HCT116 (cell line): ENCODE measurements around the gene GCNT4. TPM values are rescaled to one million over a fixed set of nuclear protein-coding genes. Genes with fewer than 3 reads are reported as not detected.

Experiments used
- ATAC-seq: fragments of 200-7000 bp; cut with Tn5 transposase; 2 replicates; pipeline ENCODE4 v1.9.1; 2020; ENCODE audit warnings: mild to moderate bottlenecking, moderate library complexity
- BruUV-seq: library from RNA; stranded (reverse); fragments of 400-500 nt; replicated peaks from 2 replicates; lab custom pipeline; 2021; lab: Mats Ljungman, UMichigan
- CTCF ChIA-PET: fragments of 300-600 bp; sonication (Branson Sonifier 250); formaldehyde crosslinking; loops from one replicate; lab custom pipeline; 2021; ENCODE audit warnings: antibody characterized with exemption; lab: Charles Lee
- POLR2A ChIA-PET: fragments of 300-600, 350-600 bp; sonication (Branson Sonifier 250); formaldehyde crosslinking; loops from one replicate; lab custom pipeline; 2021; ENCODE audit warnings: antibody characterized with exemption; lab: Charles Lee
- RAD21 ChIA-PET, 2 experiments: fragments of 300-600 bp; sonication (Branson Sonifier 250); formaldehyde crosslinking; loops; one replicate each; lab custom pipeline; 2023; ENCODE audit warnings: low total read pairs in 2 of 2; ENCODE audit not compliant: uncharacterized antibody in 2 of 2, unreplicated experiment in 2 of 2, low non-redundant PET in 1 of 2; lab: Charles Lee
- DNase-seq: peaks from one replicate; pipeline ENCODE4 v3.0.0-alpha.2; 2010; ENCODE audit warnings: low read depth, low spot score
- H2AFZ ChIP-seq: fragments of 200-600 bp; shearing (Covaris generic), sonication (generic); 2 replicates; pipeline ENCODE4 v1.6.1; 2017; ENCODE audit warnings: low read depth, mixed run types, mixed read lengths, antibody characterized with exemption, low read length; ENCODE audit not compliant: poor library complexity, severe bottlenecking
- H3K27ac ChIP-seq: 2 replicates; pipeline ENCODE4 v1.5.1; 2012; ENCODE audit warnings: low read depth, low read length
- H3K27me3 ChIP-seq: fragments of 200-600 bp; sonication (generic); 2 replicates; pipeline ENCODE4 v1.6.1; 2016; ENCODE audit warnings: mixed run types, low read length, mixed read lengths; ENCODE audit not compliant: insufficient read depth
- H3K36me3 ChIP-seq, 2 experiments: fragments of 200-500 bp in 1 of 2; fragments of 200-600 bp in 1 of 2; sonication (Bioruptor generic) in 1 of 2; sonication (generic) in 1 of 2; 2 replicates each; pipeline versions ENCODE4 v1.5.1 to v1.6.1; 2014 to 2016; ENCODE audit warnings: low read length in 2 of 2, inconsistent platforms in 1 of 2, mixed read lengths in 1 of 2, mixed run types in 1 of 2; ENCODE audit not compliant: insufficient read depth in 2 of 2, control insufficient read depth in 1 of 2
- H3K4me1 ChIP-seq, 2 experiments: fragments of 200-600 bp in 1 of 2; sonication (generic) in 1 of 2; 2 replicates each; pipeline versions ENCODE4 v1.5.1 to v1.6.1; 2012 to 2017; ENCODE audit warnings: low read length in 2 of 2, inconsistent platforms in 1 of 2, mild to moderate bottlenecking in 1 of 2, mixed read lengths in 1 of 2, mixed run types in 1 of 2, moderate library complexity in 1 of 2; ENCODE audit not compliant: insufficient read depth in 2 of 2, control insufficient read depth in 1 of 2
- H3K4me2 ChIP-seq: fragments of 200-600 bp; sonication (generic); 2 replicates; pipeline ENCODE4 v1.6.1; 2017; ENCODE audit warnings: mixed run types, low read length, mixed read lengths
- H3K4me3 ChIP-seq, 2 experiments: fragments of 200-600 bp in 1 of 2; sonication (generic) in 1 of 2; replicated peaks in 1 of 2; 2 replicates each; pipeline ENCODE4 v1.5.1; 2011 to 2016; ENCODE audit warnings: low read length in 2 of 2, control low read depth in 1 of 2, low read depth in 1 of 2, mild to moderate bottlenecking in 1 of 2, mixed read lengths in 1 of 2, mixed run types in 1 of 2
- H3K79me2 ChIP-seq: fragments of 200-600 bp; sonication (generic); 2 replicates; pipeline ENCODE4 v1.6.1; 2017; ENCODE audit warnings: mild to moderate bottlenecking, mixed run types, low read length, moderate library complexity, mixed read lengths; ENCODE audit not compliant: insufficient read depth
- H3K9ac ChIP-seq: fragments of 200-600 bp; sonication (generic); 2 replicates; pipeline ENCODE4 v1.6.1; 2016; ENCODE audit warnings: low read length, mixed read lengths
- H3K9me2 ChIP-seq: fragments of 200-600 bp; sonication (generic), shearing (Covaris generic); 2 replicates; pipeline ENCODE4 v1.6.1; 2017; ENCODE audit warnings: mixed run types, mild to moderate bottlenecking, moderate library complexity; ENCODE audit not compliant: insufficient read depth
- H3K9me3 ChIP-seq, 2 experiments: fragments of 200-500 bp in 1 of 2; fragments of 200-600 bp in 1 of 2; sonication (Bioruptor generic) in 1 of 2; sonication (generic) in 1 of 2; 2 replicates each; pipeline ENCODE4 v1.6.1; 2014 to 2017; ENCODE audit warnings: low read length in 2 of 2, mixed read lengths in 2 of 2, inconsistent platforms in 1 of 2, low read depth in 1 of 2, mild to moderate bottlenecking in 1 of 2, mixed run types in 1 of 2, moderate library complexity in 1 of 2; ENCODE audit not compliant: control insufficient read depth in 1 of 2, insufficient read depth in 1 of 2
- H4K20me1 ChIP-seq: fragments of 200-600 bp; sonication (generic), shearing (Covaris generic); 2 replicates; pipeline ENCODE4 v1.6.1; 2017; ENCODE audit warnings: mixed run types, mild to moderate bottlenecking, moderate library complexity; ENCODE audit not compliant: insufficient read depth
- ATF3 ChIP-seq: IDR thresholded peaks from 2 replicates; pipeline ENCODE4 v1.6.1; 2012
- CBX3 ChIP-seq: IDR thresholded peaks from 2 replicates; pipeline ENCODE4 v1.6.1; 2012; ENCODE audit warnings: low read depth
- CEBPB ChIP-seq: IDR thresholded peaks from 2 replicates; pipeline ENCODE4 v1.6.1; 2012; ENCODE audit warnings: low read depth
- ELF1 ChIP-seq: IDR thresholded peaks from 2 replicates; pipeline ENCODE4 v1.6.1; 2012; ENCODE audit warnings: low read depth, borderline replicate concordance
- EZH2 ChIP-seq: fragments of 200-600 bp; sonication (generic); IDR thresholded peaks from 2 replicates; pipeline ENCODE4 v1.6.1; 2017; ENCODE audit warnings: antibody characterized with exemption, mixed run types
- EZH2phosphoT487 ChIP-seq: fragments of 200-600 bp; IDR thresholded peaks from 2 replicates; pipeline ENCODE4 v1.6.1; 2018; ENCODE audit warnings: antibody characterized with exemption, borderline replicate concordance
- FOSL1 ChIP-seq: IDR thresholded peaks from 2 replicates; pipeline ENCODE4 v1.6.1; 2012; ENCODE audit warnings: low read depth
- JUND ChIP-seq: IDR thresholded peaks from 2 replicates; pipeline ENCODE4 v1.6.1; 2012
- MAX ChIP-seq: IDR thresholded peaks from 2 replicates; pipeline ENCODE4 v1.6.1; 2012
- POLR2A ChIP-seq: IDR thresholded peaks from 2 replicates; pipeline ENCODE4 v1.7.0; 2011; ENCODE audit warnings: borderline replicate concordance; ENCODE audit not compliant: insufficient read depth, insufficient read length; ENCODE audit errors: extremely low read depth
- POLR2AphosphoS5 ChIP-seq: IDR thresholded peaks from 2 replicates; pipeline ENCODE4 v1.6.1; 2011; ENCODE audit warnings: mild to moderate bottlenecking, low read depth, low read length, moderate library complexity
- RAD21 ChIP-seq: IDR thresholded peaks from 2 replicates; pipeline ENCODE4 v1.6.1; 2012; ENCODE audit warnings: low read depth, mild to moderate bottlenecking
- REST ChIP-seq: IDR thresholded peaks from 2 replicates; pipeline ENCODE4 v1.6.1; 2012; ENCODE audit warnings: low read depth
- SIN3A ChIP-seq: IDR thresholded peaks from 2 replicates; pipeline ENCODE4 v1.6.1; 2012; ENCODE audit warnings: low read depth
- SRF ChIP-seq: IDR thresholded peaks from 2 replicates; pipeline ENCODE4 v1.6.1; 2012; ENCODE audit warnings: low read depth
- TCF7L2 ChIP-seq: IDR thresholded peaks from 2 replicates; pipeline ENCODE4 v1.7.0; 2011; ENCODE audit warnings: borderline replicate concordance, inconsistent platforms; ENCODE audit not compliant: insufficient read depth, insufficient read length; ENCODE audit errors: extremely low read depth
- ZFX ChIP-seq: fragments of 450-650 bp; IDR thresholded peaks from 2 replicates; pipeline ENCODE4 v1.6.1; 2017
- ZNF274 ChIP-seq: fragments of 200-500 bp; sonication (Bioruptor generic); IDR thresholded peaks from 2 replicates; pipeline ENCODE4 v1.6.1; 2014; ENCODE audit warnings: mild to moderate bottlenecking, low read depth, low read length, inconsistent platforms
- intact Hi-C: fragments of 100-400 bp; cut with micrococcal nuclease; formaldehyde crosslinking; loops from 2 replicates; pipeline ENCODE4 v1.10.0; 2022
- total RNA-seq: library from RNA; stranded (reverse); gene quantifications from one replicate; pipeline ENCODE4 v1.2.1, GENCODE V29; 2021; ENCODE audit not compliant: unreplicated experiment
- TF ChIP-seq, protein P1 (sequence below): IDR thresholded peaks from 2 replicates; pipeline ENCODE4 v1.6.1; 2011; ENCODE audit warnings: mild to moderate bottlenecking, low read length, moderate library complexity; ENCODE audit not compliant: insufficient replicate concordance; ENCODE audit errors: extremely low read depth
- TF ChIP-seq, protein P2 (sequence below), 3 experiments: fragments of 200-600 bp in 1 of 3; sonication (generic) in 1 of 3; IDR thresholded peaks in 2 of 3; conservative IDR thresholded peaks in 1 of 3; 2 replicates each; pipeline ENCODE4 v1.5.1; 2012 to 2017; ENCODE audit warnings: low read depth in 2 of 3, low read length in 2 of 3, antibody characterized with exemption in 1 of 3, borderline replicate concordance in 1 of 3, control low read depth in 1 of 3, mild to moderate bottlenecking in 1 of 3, mixed read lengths in 1 of 3, mixed run types in 1 of 3, moderate library complexity in 1 of 3; ENCODE audit not compliant: insufficient read depth in 1 of 3

GCNT4 gene
- total RNA-seq, 1 experiment from 2014 or later: 0.07 TPM

DNA sequence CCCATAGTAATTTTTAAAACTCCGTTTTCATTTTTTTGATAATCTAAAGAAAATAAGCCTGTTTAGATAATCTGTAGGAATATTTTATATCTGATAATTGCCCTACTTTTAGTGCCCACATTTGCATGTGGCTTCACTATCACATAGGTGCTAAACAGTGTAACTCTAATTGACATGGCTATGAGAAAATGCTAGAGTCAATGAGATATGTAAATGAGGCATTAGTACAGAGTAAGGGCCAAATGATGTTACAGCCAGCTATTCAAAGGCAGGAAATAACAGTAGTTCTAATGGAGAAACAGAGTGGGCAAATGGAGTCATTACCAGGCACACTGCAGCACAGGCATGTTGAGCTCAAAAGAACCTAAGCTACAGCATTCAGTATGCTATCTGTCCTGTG lies 37.3 kb upstream of the GCNT4 start (continued):
- TF ChIP-seq SIN3A (no peak), TCF7L2 (no peak), CBX3 (no peak)
- TF ChIP-seq, protein P1, sequence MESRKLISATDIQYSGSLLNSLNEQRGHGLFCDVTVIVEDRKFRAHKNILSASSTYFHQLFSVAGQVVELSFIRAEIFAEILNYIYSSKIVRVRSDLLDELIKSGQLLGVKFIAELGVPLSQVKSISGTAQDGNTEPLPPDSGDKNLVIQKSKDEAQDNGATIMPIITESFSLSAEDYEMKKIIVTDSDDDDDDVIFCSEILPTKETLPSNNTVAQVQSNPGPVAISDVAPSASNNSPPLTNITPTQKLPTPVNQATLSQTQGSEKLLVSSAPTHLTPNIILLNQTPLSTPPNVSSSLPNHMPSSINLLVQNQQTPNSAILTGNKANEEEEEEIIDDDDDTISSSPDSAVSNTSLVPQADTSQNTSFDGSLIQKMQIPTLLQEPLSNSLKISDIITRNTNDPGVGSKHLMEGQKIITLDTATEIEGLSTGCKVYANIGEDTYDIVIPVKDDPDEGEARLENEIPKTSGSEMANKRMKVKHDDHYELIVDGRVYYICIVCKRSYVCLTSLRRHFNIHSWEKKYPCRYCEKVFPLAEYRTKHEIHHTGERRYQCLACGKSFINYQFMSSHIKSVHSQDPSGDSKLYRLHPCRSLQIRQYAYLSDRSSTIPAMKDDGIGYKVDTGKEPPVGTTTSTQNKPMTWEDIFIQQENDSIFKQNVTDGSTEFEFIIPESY: no peak

DNA sequence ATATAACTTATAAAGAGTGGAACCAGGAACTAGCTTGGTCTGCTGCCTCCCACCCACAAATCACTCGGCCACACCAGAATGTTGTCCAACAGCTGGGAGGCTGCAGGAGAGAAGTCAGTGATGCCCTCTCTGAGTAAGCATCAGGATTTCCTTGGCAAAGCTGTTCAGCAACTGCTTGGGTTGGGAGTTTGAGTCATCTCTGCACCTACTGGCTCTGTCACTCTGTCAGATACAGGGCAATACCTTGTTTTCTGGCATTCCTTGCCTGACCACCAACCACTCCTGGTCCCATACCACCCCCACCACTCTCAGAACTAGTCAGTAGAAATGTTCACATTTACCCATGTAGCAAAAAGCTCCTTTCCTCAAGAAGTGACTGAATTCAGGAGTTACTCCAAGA lies 36.8 kb upstream of the GCNT4 start:
- no peaks in the 10 kb centered on the region for H3K36me3 ChIP-seq
- H3K4me1 ChIP-seq: no peaks in the 10 kb centered on the region
- ChIA-PET CTCF (no interaction called here), POLR2A (no interaction called here), RAD21 (no interaction called here)
- H3K27me3 ChIP-seq: no peaks in the 10 kb centered on the region
- H3K27ac ChIP-seq: no peak overlapping the region
- DNase-seq (no peak), ATAC-seq (no peak)
- no peaks in the 10 kb centered on the region for H3K79me2 ChIP-seq
- H3K9me3 ChIP-seq: no peaks in the 10 kb centered on the region
- H4K20me1 ChIP-seq: no peaks in the 10 kb centered on the region
- no peaks in the 10 kb centered on the region for H3K9me2 ChIP-seq
- H2AFZ ChIP-seq: no peak overlapping the region
- intact Hi-C loops: no loop called here
- no peak overlapping the region for H3K4me3 ChIP-seq
- no peak overlapping the region for H3K9ac ChIP-seq
- H3K4me2 ChIP-seq: no peak overlapping the region
- no TSS peak for BruUV-seq
- TF ChIP-seq CEBPB (no peak), EZH2phosphoT487 (no peak), POLR2AphosphoS5 (no peak), SRF (no peak), TCF7L2 (no peak), ZNF274 (no peak), MAX (no peak), FOSL1 (no peak), ZFX (no peak), SIN3A (no peak), ATF3 (no peak), POLR2A (no peak), ELF1 (no peak), RAD21 (no peak), REST (no peak), JUND (no peak), EZH2 (no peak)
- TF ChIP-seq, protein P2, sequence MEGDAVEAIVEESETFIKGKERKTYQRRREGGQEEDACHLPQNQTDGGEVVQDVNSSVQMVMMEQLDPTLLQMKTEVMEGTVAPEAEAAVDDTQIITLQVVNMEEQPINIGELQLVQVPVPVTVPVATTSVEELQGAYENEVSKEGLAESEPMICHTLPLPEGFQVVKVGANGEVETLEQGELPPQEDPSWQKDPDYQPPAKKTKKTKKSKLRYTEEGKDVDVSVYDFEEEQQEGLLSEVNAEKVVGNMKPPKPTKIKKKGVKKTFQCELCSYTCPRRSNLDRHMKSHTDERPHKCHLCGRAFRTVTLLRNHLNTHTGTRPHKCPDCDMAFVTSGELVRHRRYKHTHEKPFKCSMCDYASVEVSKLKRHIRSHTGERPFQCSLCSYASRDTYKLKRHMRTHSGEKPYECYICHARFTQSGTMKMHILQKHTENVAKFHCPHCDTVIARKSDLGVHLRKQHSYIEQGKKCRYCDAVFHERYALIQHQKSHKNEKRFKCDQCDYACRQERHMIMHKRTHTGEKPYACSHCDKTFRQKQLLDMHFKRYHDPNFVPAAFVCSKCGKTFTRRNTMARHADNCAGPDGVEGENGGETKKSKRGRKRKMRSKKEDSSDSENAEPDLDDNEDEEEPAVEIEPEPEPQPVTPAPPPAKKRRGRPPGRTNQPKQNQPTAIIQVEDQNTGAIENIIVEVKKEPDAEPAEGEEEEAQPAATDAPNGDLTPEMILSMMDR (IDR thresholded peaks at IDR 0.05 in 2 of 3, conservative IDR thresholded peaks at IDR 0.05 in 1 of 3; ENCODE audit: borderline replicate concordance in 1 of 3, insufficient read depth in 1 of 3, low read depth in 2 of 3, low read length in 2 of 3): no peak
